Measurements from ENCODE around the gene RAB7A. TPM values are rescaled to one million over a fixed set of nuclear protein-coding genes. Genes with fewer than 3 reads are reported as not detected.
A peak's percentile ranks its signal among the peaks of the same experiment; 100 is the strongest.

The RAB7A gene
- total and polyA plus RNA-seq, 2 of the 13 experiments (the other 11 are each of a cell fraction or from before 2014, with no cell fraction given) = 26.5 to 182 TPM

GRCh38 chr3:128788268-128788869, 62.4 kb downstream of the RAB7A start:
- no peak overlapping the region for H3K4me3 ChIP-seq (replicated peaks in 1 of 3; ENCODE audit: insufficient read depth in 1 of 3, low read depth in 2 of 3, low read length in 3 of 3)
- ChIA-PET POLR2A (no interaction called here), CTCF (ENCODE audit: low intra/inter-chr PET ratio, low total read pairs) (no interaction called here)
- ATAC-seq (no peak), DNase-seq (ENCODE audit: low spot score) (no peak), FAIRE-seq (no peak)
- peaks cover 20% of the 10 kb centered on the region; the same call in 1 of the 2 replicates for H3K4me1 ChIP-seq (ENCODE audit: insufficient read depth, low read length)
- no peak overlapping the region for H2AFZ ChIP-seq (ENCODE audit: low read length)
- H3K36me3 ChIP-seq (replicated peaks in 1 of 2; ENCODE audit: control insufficient read depth in 1 of 2, insufficient read depth in 2 of 2, low read length in 2 of 2) = peaks cover 2 to 5% of the 10 kb centered on the region in 2 experiments; a peak in 3 of 5 replicates
- no TSS peak for BruUV-seq (replicated peaks)
- TF ChIP-seq MAFK (conservative IDR thresholded peaks at IDR 0.05 in 1 of 2, IDR thresholded peaks at IDR 0.05 in 1 of 2; ENCODE audit: low read length in 2 of 2) = peak in 1 of 2 experiments; percentile 15; a peak in 1 of 4 replicates
- TF ChIP-seq, protein P1, sequence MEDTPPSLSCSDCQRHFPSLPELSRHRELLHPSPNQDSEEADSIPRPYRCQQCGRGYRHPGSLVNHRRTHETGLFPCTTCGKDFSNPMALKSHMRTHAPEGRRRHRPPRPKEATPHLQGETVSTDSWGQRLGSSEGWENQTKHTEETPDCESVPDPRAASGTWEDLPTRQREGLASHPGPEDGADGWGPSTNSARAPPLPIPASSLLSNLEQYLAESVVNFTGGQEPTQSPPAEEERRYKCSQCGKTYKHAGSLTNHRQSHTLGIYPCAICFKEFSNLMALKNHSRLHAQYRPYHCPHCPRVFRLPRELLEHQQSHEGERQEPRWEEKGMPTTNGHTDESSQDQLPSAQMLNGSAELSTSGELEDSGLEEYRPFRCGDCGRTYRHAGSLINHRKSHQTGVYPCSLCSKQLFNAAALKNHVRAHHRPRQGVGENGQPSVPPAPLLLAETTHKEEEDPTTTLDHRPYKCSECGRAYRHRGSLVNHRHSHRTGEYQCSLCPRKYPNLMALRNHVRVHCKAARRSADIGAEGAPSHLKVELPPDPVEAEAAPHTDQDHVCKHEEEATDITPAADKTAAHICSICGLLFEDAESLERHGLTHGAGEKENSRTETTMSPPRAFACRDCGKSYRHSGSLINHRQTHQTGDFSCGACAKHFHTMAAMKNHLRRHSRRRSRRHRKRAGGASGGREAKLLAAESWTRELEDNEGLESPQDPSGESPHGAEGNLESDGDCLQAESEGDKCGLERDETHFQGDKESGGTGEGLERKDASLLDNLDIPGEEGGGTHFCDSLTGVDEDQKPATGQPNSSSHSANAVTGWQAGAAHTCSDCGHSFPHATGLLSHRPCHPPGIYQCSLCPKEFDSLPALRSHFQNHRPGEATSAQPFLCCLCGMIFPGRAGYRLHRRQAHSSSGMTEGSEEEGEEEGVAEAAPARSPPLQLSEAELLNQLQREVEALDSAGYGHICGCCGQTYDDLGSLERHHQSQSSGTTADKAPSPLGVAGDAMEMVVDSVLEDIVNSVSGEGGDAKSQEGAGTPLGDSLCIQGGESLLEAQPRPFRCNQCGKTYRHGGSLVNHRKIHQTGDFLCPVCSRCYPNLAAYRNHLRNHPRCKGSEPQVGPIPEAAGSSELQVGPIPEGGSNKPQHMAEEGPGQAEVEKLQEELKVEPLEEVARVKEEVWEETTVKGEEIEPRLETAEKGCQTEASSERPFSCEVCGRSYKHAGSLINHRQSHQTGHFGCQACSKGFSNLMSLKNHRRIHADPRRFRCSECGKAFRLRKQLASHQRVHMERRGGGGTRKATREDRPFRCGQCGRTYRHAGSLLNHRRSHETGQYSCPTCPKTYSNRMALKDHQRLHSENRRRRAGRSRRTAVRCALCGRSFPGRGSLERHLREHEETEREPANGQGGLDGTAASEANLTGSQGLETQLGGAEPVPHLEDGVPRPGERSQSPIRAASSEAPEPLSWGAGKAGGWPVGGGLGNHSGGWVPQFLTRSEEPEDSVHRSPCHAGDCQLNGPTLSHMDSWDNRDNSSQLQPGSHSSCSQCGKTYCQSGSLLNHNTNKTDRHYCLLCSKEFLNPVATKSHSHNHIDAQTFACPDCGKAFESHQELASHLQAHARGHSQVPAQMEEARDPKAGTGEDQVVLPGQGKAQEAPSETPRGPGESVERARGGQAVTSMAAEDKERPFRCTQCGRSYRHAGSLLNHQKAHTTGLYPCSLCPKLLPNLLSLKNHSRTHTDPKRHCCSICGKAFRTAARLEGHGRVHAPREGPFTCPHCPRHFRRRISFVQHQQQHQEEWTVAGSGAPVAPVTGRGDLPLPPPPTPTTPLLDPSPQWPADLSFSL (CRISPR knock-in tag; IDR thresholded peaks at IDR 0.05) = no peak
- no peak overlapping the region for H3K9ac ChIP-seq (ENCODE audit: insufficient read depth, low read depth, low read length)
- H3K4me2 ChIP-seq (ENCODE audit: low read depth, low read length) = no peak overlapping the region
- no peaks in the 10 kb centered on the region for H3K27me3 ChIP-seq (ENCODE audit: control insufficient read depth in 1 of 2, insufficient read depth in 2 of 2, low read length in 2 of 2)
- H3K9me3 ChIP-seq (ENCODE audit: low read length) = no peaks in the 10 kb centered on the region
- no peak overlapping the region for H3K27ac ChIP-seq (ENCODE audit: extremely low read length, insufficient read depth, low read length)
- 97% methylated on average over 5 of the region's 5 CpGs for WGBS (ENCODE audit: low lambda C conversion rate)
- peaks cover 84% of the 10 kb centered on the region for H3K79me2 ChIP-seq (ENCODE audit: insufficient read depth, low read length)
- in situ Hi-C loops (cut with HindIII; ENCODE audit: extremely low pct_ligation_motif_present, low pct_unique_long_range_greater_than_20kb) (no loop called here), intact Hi-C loops (cut with micrococcal nuclease; ENCODE audit: unreplicated experiment) (no loop called here)
- peaks cover 51% of the 10 kb centered on the region for H4K20me1 ChIP-seq (ENCODE audit: insufficient read depth, low read length)
